T-cell (primary cell): ENCODE measurements around the gene IFT52. TPM values are rescaled to one million over a fixed set of nuclear protein-coding genes. Genes with fewer than 3 reads are reported as not detected.

Experiments used
- ATAC-seq, 4 experiments: fragments of 200-7000 bp in 3 of 4; fragments of 150-1000 bp in 1 of 4; cut with Tn5 transposase; replicated peaks in 1 of 4; 1 replicate in 3 of 4; 2 replicates in 1 of 4; pipeline ENCODE4 v1.10.0; 2021; ENCODE audit warnings: moderate library complexity in 3 of 4, mild to moderate bottlenecking in 2 of 4, moderate number of reproducible peaks in 1 of 4
- CTCF ChIA-PET, 2 donors: fragments of 300-600 bp; sonication (Branson Sonifier 250); formaldehyde crosslinking; loops; one replicate each; lab custom pipeline; 2022; ENCODE audit warnings: antibody characterized with exemption in 2 of 2; lab: Charles Lee
- POLR2A ChIA-PET, 2 donors: fragments of 300-600 bp; sonication (Branson Sonifier 250); formaldehyde crosslinking; loops; one replicate each; lab custom pipeline; 2022; ENCODE audit warnings: antibody characterized with exemption in 2 of 2; lab: Charles Lee
- DNase-seq, 35 experiments: peaks; one replicate each; pipeline versions ENCODE4 v3.0.0 to v3.0.0-alpha.2; 2013 to 2023
- H3K27ac ChIP-seq: one replicate; pipeline ENCODE4 v1.5.1; 2013; ENCODE audit warnings: low read length
- H3K27me3 ChIP-seq, 2 experiments: replicated peaks in 1 of 2; 1 replicate in 1 of 2; 2 replicates in 1 of 2; pipeline versions ENCODE4 v1.6.1 to v1.7.0; 2013; ENCODE audit warnings: low read length in 1 of 2, mixed read lengths in 1 of 2; ENCODE audit not compliant: control insufficient read depth in 2 of 2, insufficient read depth in 2 of 2; ENCODE audit errors: extremely low read depth in 1 of 2
- H3K36me3 ChIP-seq, 2 donors: 1 replicate in 1 of 2; 2 replicates in 1 of 2; pipeline versions ENCODE4 v1.6.1 to v1.7.0; 2013; ENCODE audit warnings: low read length in 1 of 2; ENCODE audit not compliant: control insufficient read depth in 2 of 2, insufficient read depth in 1 of 2; ENCODE audit errors: extremely low read depth in 1 of 2
- H3K4me1 ChIP-seq, 2 experiments: 1 replicate in 1 of 2; 2 replicates in 1 of 2; pipeline versions ENCODE4 v1.6.1 to v1.7.0; 2013; ENCODE audit warnings: low read length in 2 of 2, mixed read lengths in 1 of 2; ENCODE audit not compliant: insufficient read depth in 2 of 2, control insufficient read depth in 1 of 2; ENCODE audit errors: extremely low read depth in 1 of 2
- H3K4me3 ChIP-seq, 2 donors: 1 replicate in 1 of 2; 2 replicates in 1 of 2; pipeline versions ENCODE4 v1.5.1 to v1.7.0; 2013; ENCODE audit warnings: mild to moderate bottlenecking in 2 of 2, low read length in 1 of 2, moderate library complexity in 1 of 2; ENCODE audit not compliant: control insufficient read depth in 1 of 2; ENCODE audit errors: extremely low read depth in 1 of 2
- H3K9me3 ChIP-seq: 2 replicates; pipeline ENCODE4 v1.7.0; 2013
- H3K27ac Mint-ChIP-seq, 2 donors: one replicate each; pipeline ENCODE4 v1.8.0; 2020 to 2021; ENCODE audit warnings: mild to moderate bottlenecking in 2 of 2, mixed read lengths in 2 of 2
- H3K27me3 Mint-ChIP-seq, 2 donors: one replicate each; pipeline ENCODE4 v1.8.0; 2021 to 2022; ENCODE audit warnings: mixed read lengths in 2 of 2
- H3K36me3 Mint-ChIP-seq: one replicate; pipeline ENCODE4 v1.8.0; 2021; ENCODE audit warnings: mixed read lengths
- H3K4me1 Mint-ChIP-seq, 3 donors: one replicate each; pipeline ENCODE4 v1.8.0; 2020 to 2022; ENCODE audit warnings: mixed read lengths in 3 of 3, mild to moderate bottlenecking in 1 of 3
- H3K4me3 Mint-ChIP-seq, 3 donors: one replicate each; pipeline ENCODE4 v1.8.0; 2020 to 2022; ENCODE audit warnings: mild to moderate bottlenecking in 3 of 3, mixed read lengths in 3 of 3, moderate library complexity in 3 of 3
- H3K9me3 Mint-ChIP-seq, 3 donors: one replicate each; pipeline ENCODE4 v1.8.0; 2020 to 2022; ENCODE audit warnings: mixed read lengths in 3 of 3
- WGBS: methylation state at CpG from one replicate; pipeline ENCODE4 v1.1.5; 2013; ENCODE audit warnings: missing lambda C conversion rate; ENCODE audit not compliant: insufficient coverage; 5-methylcytosine and 5-hydroxymethylcytosine counted together
- total RNA-seq, 35 experiments: library from RNA in 6 of 35; stranded (reverse) in 6 of 35; fragments of 120-200 nt in 1 of 35; gene quantifications; one replicate each; pipeline versions ENCODE4 v1.2.1 to v1.2.4 and lab custom pipeline; 2013 to 2026

Gene IFT52
- total RNA-seq, 5 donors from 2014 or later (not counting 1 experiment from before 2014, with no cell fraction given): 11.4 to 16.0 (median 13.9) TPM

GRCh38 chr20:43572891-43573290 lies 17.8 kb upstream of the IFT52 start:
- ChIA-PET POLR2A (no interaction called here), CTCF (no interaction called here)
- H3K27me3 Mint-ChIP-seq: no peaks in the 10 kb centered on the region

GRCh38 chr20:43576108-43576507 lies 14.6 kb upstream of the IFT52 start:
- no peak overlapping the region for H3K4me3 ChIP-seq
- H3K9me3 ChIP-seq: no peaks in the 10 kb centered on the region
- ChIA-PET POLR2A (interaction anchor here in 1 of 2 donors (0.6 kb wide), 1 partner anchor 35 kb away, joined by 12 read pairs; no protein-coding TSS in a partner anchor), CTCF (no interaction called here)
- DNase-seq: no peak
- no peak overlapping the region for H3K4me3 Mint-ChIP-seq
- peaks cover 0 to 3% (median 0%) of the 10 kb centered on the region in 3 donors for H3K4me1 Mint-ChIP-seq
- no peaks in the 10 kb centered on the region for H3K9me3 Mint-ChIP-seq
- no peak overlapping the region for H3K27ac ChIP-seq
- WGBS: 79% methylated on average over 9 of the region's 10 CpGs
- no peak for ATAC-seq
- H3K27me3 ChIP-seq: peaks cover 0 to 6% of the 10 kb centered on the region in 2 experiments
- H3K36me3 ChIP-seq: no peaks in the 10 kb centered on the region
- no peaks in the 10 kb centered on the region for H3K4me1 ChIP-seq
- no peak overlapping the region for H3K27ac Mint-ChIP-seq
- H3K36me3 Mint-ChIP-seq: no peaks in the 10 kb centered on the region
- H3K27me3 Mint-ChIP-seq: no peaks in the 10 kb centered on the region

More at GRCh38 chr20:43572891-43573290, 17.8 kb upstream of the IFT52 start:
- no peaks in the 10 kb centered on the region for H3K4me1 ChIP-seq
- Mint-ChIP-seq H3K4me3 (no peak overlapping the region), H3K4me1 (no peaks in the 10 kb centered on the region), H3K9me3 (no peaks in the 10 kb centered on the region), H3K27ac (no peak overlapping the region), H3K36me3 (no peaks in the 10 kb centered on the region)
- DNase-seq (no peak), ATAC-seq (no peak)
- peaks cover 0 to 6% of the 10 kb centered on the region in 2 experiments for H3K27me3 ChIP-seq
- 88% methylated on average over 8 of the region's 8 CpGs for WGBS
- no peaks in the 10 kb centered on the region for H3K9me3 ChIP-seq
- H3K36me3 ChIP-seq: no peaks in the 10 kb centered on the region
- no peak overlapping the region for H3K27ac ChIP-seq
- no peak overlapping the region for H3K4me3 ChIP-seq

GRCh38 chr20:43579861-43580793 lies 10.6 kb upstream of the IFT52 start:
- no peaks in the 10 kb centered on the region for H3K36me3 Mint-ChIP-seq
- WGBS: no CpG with 5 or more reads among the region's 7 CpGs
- Histone ChIP-seq H3K27me3 (peaks cover 0 to 7% of the 10 kb centered on the region in 2 experiments), H3K4me1 (no peaks in the 10 kb centered on the region), H3K27ac (no peak overlapping the region), H3K9me3 (no peaks in the 10 kb centered on the region), H3K36me3 (no peaks in the 10 kb centered on the region), H3K4me3 (no peak overlapping the region)
- no peaks in the 10 kb centered on the region for H3K27me3 Mint-ChIP-seq
- no peak overlapping the region for H3K27ac Mint-ChIP-seq
- H3K9me3 Mint-ChIP-seq: no peaks in the 10 kb centered on the region
- POLR2A ChIA-PET: interaction anchor here in 1 of 2 donors (0.7 kb wide), 1 partner anchor 519 kb away, joined by 16 read pairs; no protein-coding TSS in a partner anchor
- CTCF ChIA-PET: no interaction called here
- DNase-seq (no peak), ATAC-seq (no peak)
- peaks cover 0 to 3% (median 0%) of the 10 kb centered on the region in 3 donors for H3K4me1 Mint-ChIP-seq
- no peak overlapping the region for H3K4me3 Mint-ChIP-seq

- DNase-seq: no peak
- Mint-ChIP-seq H3K36me3 (no peaks in the 10 kb centered on the region), H3K4me1 (peaks cover 0 to 3% (median 0%) of the 10 kb centered on the region in 3 donors), H3K27ac (no peak overlapping the region), H3K4me3 (no peak overlapping the region), H3K9me3 (no peaks in the 10 kb centered on the region), H3K27me3 (peaks cover 7 to 8% of the 10 kb centered on the region in 2 donors)
- H3K4me3 ChIP-seq: no peak overlapping the region
- CTCF ChIA-PET: interaction anchor here in 1 of 2 donors (0.6 kb wide), 1 partner anchor 1035 kb away, joined by 3 read pairs; no protein-coding TSS in a partner anchor
- ATAC-seq: no peak
- H3K36me3 ChIP-seq: no peaks in the 10 kb centered on the region
- H3K27ac ChIP-seq: no peak overlapping the region
- no peaks in the 10 kb centered on the region for H3K4me1 ChIP-seq
- H3K27me3 ChIP-seq: peaks cover 0 to 9% of the 10 kb centered on the region in 2 experiments
- WGBS: 83% methylated on average over 4 of the region's 7 CpGs
- POLR2A ChIA-PET: no interaction called here
- no peaks in the 10 kb centered on the region for H3K9me3 ChIP-seq
Observed at GRCh38 chr20:43583133-43583864, 7.4 kb upstream of the IFT52 start.

- WGBS: 88% methylated on average over 2 of the region's 2 CpGs
- no peak overlapping the region for H3K27ac ChIP-seq
Observed at GRCh38 chr20:43583982-43584432, 6.7 kb upstream of the IFT52 start.

More at GRCh38 chr20:43583982-43584432, 6.7 kb upstream of the IFT52 start:
- peaks cover 0 to 3% (median 0%) of the 10 kb centered on the region in 3 donors for H3K4me1 Mint-ChIP-seq
- POLR2A ChIA-PET: no interaction called here
- Histone ChIP-seq H3K4me1 (no peaks in the 10 kb centered on the region), H3K4me3 (no peak overlapping the region), H3K9me3 (no peaks in the 10 kb centered on the region), H3K27me3 (peaks cover 0 to 9% of the 10 kb centered on the region in 2 experiments), H3K36me3 (no peaks in the 10 kb centered on the region)
- ATAC-seq (no peak), DNase-seq (no peak)
- H3K27me3 Mint-ChIP-seq: peaks cover 7 to 8% of the 10 kb centered on the region in 2 donors
- CTCF ChIA-PET: interaction anchor here in 1 of 2 donors (0.6 kb wide), 1 partner anchor 55 kb away, joined by 4 read pairs; no protein-coding TSS in a partner anchor
- no peaks in the 10 kb centered on the region for H3K36me3 Mint-ChIP-seq
- H3K9me3 Mint-ChIP-seq: no peaks in the 10 kb centered on the region
- no peak overlapping the region for H3K27ac Mint-ChIP-seq
- H3K4me3 Mint-ChIP-seq: no peak overlapping the region
